HepG2 (cell line): ENCODE data around the gene APOC3. TPM values are rescaled to one million over a fixed set of nuclear protein-coding genes. Genes with fewer than 3 reads are reported as not detected.

Source experiments
- CENPX ChIP-seq: sonication (generic); formaldehyde crosslinking; IDR thresholded peaks from 2 replicates; pipeline ENCODE4 v1.9.0; 2021; ENCODE audit warnings: mild to moderate bottlenecking, missing genetic modification reagents, moderate library complexity
- DNMT1 ChIP-seq: sonication (generic); formaldehyde crosslinking; IDR thresholded peaks from 2 replicates; pipeline ENCODE4 v1.5.1; 2020; ENCODE audit warnings: mild to moderate bottlenecking, missing genetic modification reagents
- EEA1 ChIP-seq: sonication (generic); formaldehyde crosslinking; IDR thresholded peaks from 2 replicates; pipeline ENCODE4 v1.5.1; 2020; ENCODE audit warnings: mild to moderate bottlenecking, missing genetic modification reagents, borderline replicate concordance
- EP300 ChIP-seq, 3 experiments: sonication (generic) in 1 of 3; formaldehyde crosslinking in 1 of 3; IDR thresholded peaks; 2 replicates each; pipeline versions ENCODE4 v1.5.1 to v1.6.1; 2011 to 2020; ENCODE audit warnings: low read depth in 2 of 3, low read length in 2 of 3, borderline replicate concordance in 1 of 3, improper control_type of control experiment in 1 of 3, mild to moderate bottlenecking in 1 of 3, missing genetic modification reagents in 1 of 3, moderate library complexity in 1 of 3
- FIP1L1 ChIP-seq: fragments of 200-400 bp; formaldehyde crosslinking; IDR thresholded peaks from 2 replicates; pipeline ENCODE4 v1.6.1; 2018; ENCODE audit warnings: low read depth, mild to moderate bottlenecking, low read length, moderate library complexity, borderline replicate concordance; ENCODE audit not compliant: insufficient read depth
- FOXO4 ChIP-seq: sonication (generic); formaldehyde crosslinking; conservative IDR thresholded peaks from 2 replicates; pipeline ENCODE4 v1.8.1; 2023; ENCODE audit warnings: missing genetic modification reagents
- GATAD2A ChIP-seq: IDR thresholded peaks from 2 replicates; pipeline ENCODE4 v1.6.1; 2016
- KLF6 ChIP-seq: IDR thresholded peaks from 2 replicates; pipeline ENCODE4 v1.8.0; 2016; ENCODE audit warnings: missing biosample characterization, missing genetic modification reagents
- KMT2B ChIP-seq: IDR thresholded peaks from 2 replicates; pipeline ENCODE4 v1.6.1; 2016; ENCODE audit warnings: missing genetic modification reagents, missing compliant biosample characterization
- NR1H2 ChIP-seq: sonication (generic); formaldehyde crosslinking; IDR thresholded peaks from 2 replicates; pipeline ENCODE4 v1.8.1; 2022; ENCODE audit warnings: low read depth, missing genetic modification reagents, borderline replicate concordance
- TCF12 ChIP-seq, 2 experiments: fragments of 450-650 bp in 1 of 2; sonication (generic) in 1 of 2; formaldehyde crosslinking in 1 of 2; IDR thresholded peaks; 2 replicates each; pipeline versions ENCODE4 v1.6.1 to v1.8.0; 2017 to 2022; ENCODE audit warnings: antibody characterized with exemption in 1 of 2, mild to moderate bottlenecking in 1 of 2, missing genetic modification reagents in 1 of 2, moderate library complexity in 1 of 2
- U2AF2 ChIP-seq: fragments of 200-400 bp; formaldehyde crosslinking; IDR thresholded peaks from 2 replicates; pipeline ENCODE4 v1.6.1; 2017; ENCODE audit warnings: low read depth, mild to moderate bottlenecking, low read length
- ZBTB39 ChIP-seq: sonication (generic); formaldehyde crosslinking; IDR thresholded peaks from 2 replicates; pipeline ENCODE4 v1.5.0; 2020; ENCODE audit warnings: missing genetic modification reagents
- ZNF350 ChIP-seq: sonication (generic); formaldehyde crosslinking; IDR thresholded peaks from 2 replicates; pipeline ENCODE4 v1.4.0; 2020; ENCODE audit warnings: mild to moderate bottlenecking, low read depth, missing genetic modification reagents, borderline replicate concordance
- ZNF430 ChIP-seq: sonication (generic); formaldehyde crosslinking; IDR thresholded peaks from 2 replicates; pipeline ENCODE4 v1.9.0; 2021; ENCODE audit warnings: mild to moderate bottlenecking, missing genetic modification reagents
- ZNF652 ChIP-seq: IDR thresholded peaks from 2 replicates; pipeline ENCODE4 v1.6.1; 2016; ENCODE audit warnings: low read depth, borderline replicate concordance
- ZNF747 ChIP-seq: sonication (generic); formaldehyde crosslinking; IDR thresholded peaks from 2 replicates; pipeline ENCODE4 v1.8.1; 2023; ENCODE audit warnings: missing genetic modification reagents, mild to moderate bottlenecking, borderline replicate concordance
- ZNF749 ChIP-seq: sonication (generic); formaldehyde crosslinking; IDR thresholded peaks from 2 replicates; pipeline ENCODE4 v1.8.0; 2022; ENCODE audit warnings: mild to moderate bottlenecking, missing genetic modification reagents, moderate library complexity, borderline replicate concordance
- ZNF776 ChIP-seq: sonication (generic); formaldehyde crosslinking; IDR thresholded peaks from 2 replicates; pipeline ENCODE4 v1.4.0; 2020; ENCODE audit warnings: mild to moderate bottlenecking, missing genetic modification reagents
- polyA plus RNA-seq, 8 experiments: library from polyadenylated mRNA; depleted of rRNA in 3 of 8; stranded (reverse) in 7 of 8; unstranded in 1 of 8; fragments of >200 nt; fragmentation: Illumina TruSeq in 4 of 8; extraction: Trizol in 4 of 8; gene quantifications; 2 replicates each; pipeline versions ENCODE4 v1.2.1 to v1.2.3, GENCODE V29; 2011 to 2016; ENCODE audit warnings: low read depth in 4 of 8, missing spikeins in 1 of 8, mixed read lengths in 1 of 8; ENCODE audit not compliant: insufficient read depth in 1 of 8
- total RNA-seq, 5 experiments: library from RNA; depleted of rRNA; stranded (reverse); fragments of >200 nt; fragmentation: Illumina TruSeq; extraction: Trizol; gene quantifications; 2 replicates each; pipeline ENCODE4 v1.2.3, GENCODE V29; 2016; ENCODE audit warnings: low read depth in 1 of 5
- TF ChIP-seq, protein P1 (sequence below): IDR thresholded peaks from 2 replicates; pipeline ENCODE4 v1.6.1; 2016; ENCODE audit warnings: low read depth
- TF ChIP-seq, protein P2 (sequence below): sonication (generic); formaldehyde crosslinking; IDR thresholded peaks from 2 replicates; pipeline ENCODE4 v1.9.0; 2021; ENCODE audit warnings: missing genetic modification reagents, mild to moderate bottlenecking, borderline replicate concordance

APOC3 gene
- total and polyA plus RNA-seq, 2 of the 13 experiments (the other 11 are each of a cell fraction or from before 2014, with no cell fraction given), result 314 to 687 TPM

- TF ChIP-seq ZNF652 (peak; percentile 64; the same call in 1 of the 2 replicates), TCF12 (IDR thresholded peaks at IDR 0.05) (no peak), TCF12 (CRISPR knock-in tag; IDR thresholded peaks at IDR 0.05) (peak; percentile 87; the same call in 1 of the 2 replicates), U2AF2 (no peak), FIP1L1 (no peak), EEA1 (CRISPR knock-in tag) (0 out of 2 replicates have a peak, but pooled peaks have one; percentile 55), ZNF749 (CRISPR knock-in tag) (peak; percentile 9; the same call in 1 of the 2 replicates), CENPX (CRISPR knock-in tag) (no peak), ZNF430 (CRISPR knock-in tag) (peak; percentile 58; the same call in 1 of the 2 replicates), KMT2B (CRISPR knock-in tag) (peak; percentile 40; the same call in 1 of the 2 replicates), ZNF747 (CRISPR knock-in tag) (peak; percentile 58; the same call in 1 of the 2 replicates), KLF6 (CRISPR knock-in tag) (peak; percentile 23), FOXO4 (CRISPR knock-in tag) (no peak), GATAD2A (peak; percentile 96), NR1H2 (CRISPR knock-in tag) (no peak), ZNF350 (CRISPR knock-in tag) (peak; percentile 57; the same call in 1 of the 2 replicates), ZNF776 (no peak), DNMT1 (no peak), ZBTB39 (peak; percentile 83; the same call in 1 of the 2 replicates), EP300 (IDR thresholded peaks at IDR 0.05; ENCODE audit: low read depth in 2 of 2, low read length in 2 of 2) (peak; percentile 97 to 99), EP300 (CRISPR knock-in tag; IDR thresholded peaks at IDR 0.05; ENCODE audit: borderline replicate concordance) (peak; percentile 97)
- TF ChIP-seq, protein P1, sequence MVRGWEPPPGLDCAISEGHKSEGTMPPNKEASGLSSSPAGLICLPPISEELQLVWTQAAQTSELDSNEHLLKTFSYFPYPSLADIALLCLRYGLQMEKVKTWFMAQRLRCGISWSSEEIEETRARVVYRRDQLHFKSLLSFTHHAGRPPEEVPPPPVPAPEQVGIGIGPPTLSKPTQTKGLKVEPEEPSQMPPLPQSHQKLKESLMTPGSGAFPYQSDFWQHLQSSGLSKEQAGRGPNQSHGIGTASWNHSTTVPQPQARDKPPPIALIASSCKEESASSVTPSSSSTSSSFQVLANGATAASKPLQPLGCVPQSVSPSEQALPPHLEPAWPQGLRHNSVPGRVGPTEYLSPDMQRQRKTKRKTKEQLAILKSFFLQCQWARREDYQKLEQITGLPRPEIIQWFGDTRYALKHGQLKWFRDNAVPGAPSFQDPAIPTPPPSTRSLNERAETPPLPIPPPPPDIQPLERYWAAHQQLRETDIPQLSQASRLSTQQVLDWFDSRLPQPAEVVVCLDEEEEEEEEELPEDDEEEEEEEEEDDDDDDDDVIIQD (CRISPR knock-in tag), result peak; percentile 40
- TF ChIP-seq, protein P2, sequence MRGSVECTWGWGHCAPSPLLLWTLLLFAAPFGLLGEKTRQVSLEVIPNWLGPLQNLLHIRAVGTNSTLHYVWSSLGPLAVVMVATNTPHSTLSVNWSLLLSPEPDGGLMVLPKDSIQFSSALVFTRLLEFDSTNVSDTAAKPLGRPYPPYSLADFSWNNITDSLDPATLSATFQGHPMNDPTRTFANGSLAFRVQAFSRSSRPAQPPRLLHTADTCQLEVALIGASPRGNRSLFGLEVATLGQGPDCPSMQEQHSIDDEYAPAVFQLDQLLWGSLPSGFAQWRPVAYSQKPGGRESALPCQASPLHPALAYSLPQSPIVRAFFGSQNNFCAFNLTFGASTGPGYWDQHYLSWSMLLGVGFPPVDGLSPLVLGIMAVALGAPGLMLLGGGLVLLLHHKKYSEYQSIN (CRISPR knock-in tag), result no peak
Measured at GRCh38 chr11:116808262-116809175, 21.2 kb upstream of the APOC3 start (continued).
